Measurements from ENCODE around the gene NUP85.

- TF ChIP-seq JUN (IDR thresholded peaks at IDR 0.05; ENCODE audit: borderline replicate concordance, insufficient read depth, insufficient read length, low read depth) (no peak), EZH2 (IDR thresholded peaks at IDR 0.05; ENCODE audit: borderline replicate concordance, low read depth, low read length, severe bottlenecking) (no peak), POLR2AphosphoS5 (IDR thresholded peaks at IDR 0.05; ENCODE audit: insufficient read depth, low read depth, low read length) (no peak), POLR2A (IDR thresholded peaks at IDR 0.05; ENCODE audit: low read depth, low read length) (no peak), GATA2 (IDR thresholded peaks at IDR 0.05; ENCODE audit: insufficient read depth, insufficient read length, low read depth, low read length) (no peak), MAX (IDR thresholded peaks at IDR 0.05; ENCODE audit: insufficient read depth, insufficient read length) (no peak), MYC (IDR thresholded peaks at IDR 0.05; ENCODE audit: low read depth, low read length) (no peak)
- TF ChIP-seq, protein P1, sequence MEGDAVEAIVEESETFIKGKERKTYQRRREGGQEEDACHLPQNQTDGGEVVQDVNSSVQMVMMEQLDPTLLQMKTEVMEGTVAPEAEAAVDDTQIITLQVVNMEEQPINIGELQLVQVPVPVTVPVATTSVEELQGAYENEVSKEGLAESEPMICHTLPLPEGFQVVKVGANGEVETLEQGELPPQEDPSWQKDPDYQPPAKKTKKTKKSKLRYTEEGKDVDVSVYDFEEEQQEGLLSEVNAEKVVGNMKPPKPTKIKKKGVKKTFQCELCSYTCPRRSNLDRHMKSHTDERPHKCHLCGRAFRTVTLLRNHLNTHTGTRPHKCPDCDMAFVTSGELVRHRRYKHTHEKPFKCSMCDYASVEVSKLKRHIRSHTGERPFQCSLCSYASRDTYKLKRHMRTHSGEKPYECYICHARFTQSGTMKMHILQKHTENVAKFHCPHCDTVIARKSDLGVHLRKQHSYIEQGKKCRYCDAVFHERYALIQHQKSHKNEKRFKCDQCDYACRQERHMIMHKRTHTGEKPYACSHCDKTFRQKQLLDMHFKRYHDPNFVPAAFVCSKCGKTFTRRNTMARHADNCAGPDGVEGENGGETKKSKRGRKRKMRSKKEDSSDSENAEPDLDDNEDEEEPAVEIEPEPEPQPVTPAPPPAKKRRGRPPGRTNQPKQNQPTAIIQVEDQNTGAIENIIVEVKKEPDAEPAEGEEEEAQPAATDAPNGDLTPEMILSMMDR (IDR thresholded peaks at IDR 0.05; ENCODE audit: extremely low read depth in 1 of 2, insufficient read depth in 1 of 2, low read depth in 1 of 2, low read length in 2 of 2): no peak
Observed at GRCh38 chr17:75249564-75249963, 44.1 kb downstream of the NUP85 start.
